ENCODE measurements around the gene COX20. TPM values are rescaled to one million over a fixed set of nuclear protein-coding genes. Genes with fewer than 3 reads are reported as not detected.
"Not testable (repeated sequence)": the region's sequence is repeated elsewhere in the genome, so short reads cannot be mapped to it uniquely, and the experiment has no call there.

Gene COX20, protein sequence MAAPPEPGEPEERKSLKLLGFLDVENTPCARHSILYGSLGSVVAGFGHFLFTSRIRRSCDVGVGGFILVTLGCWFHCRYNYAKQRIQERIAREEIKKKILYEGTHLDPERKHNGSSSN
- total RNA-seq (ENCODE audit: insufficient read depth, low replicate concordance): 41.9 TPM

DNA sequence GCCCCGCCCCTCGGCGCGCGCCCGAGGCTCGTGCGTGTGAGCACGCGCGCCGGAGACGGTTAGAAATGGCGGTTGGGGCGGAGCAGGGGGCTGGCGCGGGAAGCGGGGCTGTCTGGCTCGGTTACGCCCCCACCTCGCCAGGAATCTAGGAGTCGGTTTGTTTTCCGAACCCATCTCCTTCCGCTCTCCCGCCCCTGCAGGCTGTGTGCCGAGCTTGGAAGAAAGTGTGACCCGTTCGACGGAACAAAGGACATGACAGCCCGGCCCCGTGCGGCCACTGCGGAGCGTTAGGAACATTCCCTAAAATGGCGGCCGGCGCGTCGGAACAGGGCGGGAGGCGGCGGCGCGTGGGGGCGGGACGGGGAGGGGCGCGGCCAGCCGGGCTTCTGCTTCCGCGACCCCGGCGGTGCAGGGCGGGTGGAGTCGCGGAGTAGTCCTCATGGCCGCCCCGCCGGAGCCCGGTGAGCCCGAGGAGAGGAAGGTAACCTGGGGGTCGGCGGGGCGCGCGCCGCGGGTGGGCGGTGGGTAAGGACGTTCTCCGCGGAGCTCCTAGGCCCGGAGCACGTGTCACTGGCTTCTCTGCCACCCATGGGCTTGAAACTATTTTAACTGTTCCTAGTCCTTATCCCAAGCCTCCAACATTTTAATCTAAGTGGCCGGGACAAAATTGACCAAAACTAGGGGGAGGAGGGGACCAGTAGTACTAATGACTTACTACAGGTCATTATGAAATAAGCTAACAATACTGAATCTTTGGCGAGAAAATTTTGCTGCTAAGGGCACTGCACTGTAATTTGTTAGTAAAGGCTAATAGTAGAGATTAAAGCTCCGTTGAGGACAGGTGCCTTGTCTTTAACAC lies at the start of gene COX20:
Gene COX20 (plus strand): TSS at position 383 of the 859 bp plus-strand sequence. CDS start 57 bp downstream, at position 440.
- DNase-seq (ENCODE audit: low spot score): peak; percentile 96

DNA sequence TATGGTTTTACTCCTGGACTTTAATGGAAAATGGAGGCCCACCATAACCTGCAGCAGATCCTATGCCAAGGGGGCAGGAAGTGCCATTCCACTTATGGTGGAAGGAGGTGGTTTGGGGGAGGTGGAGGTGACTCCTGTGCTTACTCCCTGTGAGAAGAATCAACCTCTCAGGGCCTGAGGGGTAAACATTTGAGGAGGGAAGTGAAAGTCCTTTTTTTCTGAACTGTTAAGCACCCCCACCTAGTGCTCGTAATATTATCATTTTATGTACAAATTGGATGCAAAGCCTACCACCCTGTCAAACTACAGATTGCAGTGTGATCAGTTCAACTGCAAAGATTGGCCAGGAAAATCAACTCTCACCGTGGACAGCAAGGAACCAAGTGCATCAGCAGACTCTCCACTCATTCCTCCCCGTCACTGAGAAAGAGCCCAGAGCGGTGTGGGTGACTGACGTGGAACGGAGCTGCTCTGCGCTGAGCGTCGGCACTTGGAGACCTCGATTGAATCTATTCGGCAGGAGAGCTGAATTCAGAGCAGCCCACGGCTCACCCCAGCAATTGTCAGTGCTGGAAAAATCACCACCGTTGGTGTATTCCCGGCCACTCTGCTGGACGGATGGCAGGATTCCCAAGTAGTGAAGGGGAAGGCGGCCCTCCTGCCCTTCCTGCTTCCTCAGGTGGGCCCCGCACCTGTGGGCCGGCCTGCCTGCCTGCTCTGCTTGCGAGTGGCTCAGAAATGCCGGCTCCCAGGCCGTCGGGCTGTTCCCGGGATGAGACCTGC lies 46.8 kb upstream of the COX20 start:
- no peak for DNase-seq (ENCODE audit: low spot score)

DNA sequence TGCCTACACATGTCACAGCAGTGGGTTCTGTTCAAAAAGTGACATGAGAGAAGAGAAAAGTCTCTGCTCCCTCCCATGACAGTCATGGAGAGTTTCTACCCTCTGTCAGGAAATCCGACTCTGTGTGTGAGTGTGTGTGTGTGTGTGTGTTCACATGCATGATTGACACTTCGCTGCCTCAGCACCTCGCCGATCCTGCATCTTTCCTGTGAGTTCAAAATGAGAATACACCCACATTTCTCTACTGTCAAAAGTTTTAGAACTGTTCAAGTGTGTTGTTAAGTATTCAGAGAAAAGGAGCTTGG lies 46.2 kb upstream of the COX20 start:
- DNase-seq (ENCODE audit: low spot score): no peak

DNA sequence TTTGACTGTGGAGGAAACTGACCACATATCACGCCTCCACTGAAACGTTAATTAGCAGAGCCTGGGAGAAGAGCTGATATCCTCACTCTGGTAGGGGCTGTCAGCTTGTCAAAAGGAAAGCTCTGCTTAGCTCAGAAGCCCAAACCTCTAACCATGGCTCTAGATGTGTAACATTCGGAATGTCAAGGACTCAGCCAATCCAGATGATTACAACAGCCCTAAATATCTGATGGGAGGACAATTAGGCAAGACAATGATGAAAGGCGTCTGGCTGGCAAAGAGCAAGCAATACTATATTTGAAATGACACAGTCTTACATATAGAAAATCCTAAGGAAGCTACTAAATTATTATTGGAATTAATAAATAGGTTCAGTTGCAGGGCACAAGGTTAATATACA lies 45.7 kb upstream of the COX20 start:
- no peak for DNase-seq (ENCODE audit: low spot score)

DNA sequence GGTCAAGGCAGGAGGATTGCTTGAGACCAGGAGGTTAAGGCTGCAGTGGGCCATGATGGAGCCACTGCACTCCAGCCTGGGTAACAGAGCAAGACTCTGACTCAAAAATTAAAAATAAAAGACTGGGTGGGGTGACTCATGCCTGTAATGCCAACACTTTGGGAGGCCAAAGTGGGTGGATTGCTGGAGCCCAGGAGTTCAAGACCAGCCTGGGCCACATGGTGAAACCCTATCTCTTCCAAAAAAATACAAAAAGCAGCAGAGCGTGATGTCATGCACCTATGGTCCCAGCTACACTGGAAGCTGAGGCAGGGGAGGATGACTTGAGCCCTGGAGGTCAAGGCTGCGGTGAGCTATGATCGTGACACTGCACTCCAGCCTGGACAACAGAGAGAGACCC lies 44.4 kb upstream of the COX20 start:
- no peak for DNase-seq (ENCODE audit: low spot score)

DNA sequence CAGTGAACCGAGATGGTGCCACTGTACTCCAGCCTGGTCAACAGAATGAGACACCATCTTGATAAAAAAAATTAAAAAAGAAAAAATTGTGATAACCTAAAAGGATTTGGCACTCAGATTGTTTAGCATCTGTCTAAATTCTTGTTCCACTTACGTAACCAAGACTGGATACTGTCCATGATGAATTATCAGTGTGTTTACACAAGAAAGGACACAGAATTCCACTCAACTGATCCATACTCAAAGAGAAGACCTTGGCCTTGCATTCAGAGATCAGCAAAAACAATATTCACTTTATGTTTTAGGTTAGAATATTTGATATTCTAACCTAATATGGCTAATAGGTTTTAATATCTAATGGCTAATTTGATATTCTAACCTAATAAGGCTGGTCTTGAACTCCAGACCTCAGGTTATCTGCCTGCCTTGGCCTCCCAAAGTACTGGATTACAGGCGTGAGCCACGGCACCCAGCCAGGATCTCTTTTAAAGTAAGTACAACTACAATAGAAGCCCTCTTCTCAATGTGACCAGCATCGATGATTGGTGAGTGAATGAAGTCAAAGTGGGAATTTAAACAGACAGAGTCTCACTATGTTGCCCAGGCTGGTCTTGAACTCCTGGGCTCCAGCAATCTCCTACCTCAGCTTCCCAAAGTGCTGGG lies 43.1 kb upstream of the COX20 start:
- no peak for DNase-seq (ENCODE audit: low spot score)

DNA sequence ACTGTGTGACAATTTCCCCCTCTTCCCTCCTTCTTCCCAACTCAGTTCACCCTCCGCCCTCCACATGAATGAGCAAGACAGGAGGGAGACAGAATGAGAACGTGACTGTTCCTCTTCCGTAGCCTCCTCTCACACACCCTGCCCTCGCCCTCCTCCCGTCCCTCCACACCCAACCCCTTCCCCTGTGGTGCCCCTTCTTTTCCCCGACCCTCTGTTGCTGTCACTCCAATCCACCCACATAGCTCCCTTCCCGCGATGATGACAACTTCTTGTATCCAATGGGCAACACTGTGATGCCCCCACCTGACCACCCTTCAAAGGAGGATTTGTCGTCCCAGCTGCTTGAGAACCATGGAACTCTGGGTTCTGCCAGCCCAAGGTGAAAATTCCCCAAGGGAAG lies 41.4 kb upstream of the COX20 start:
- DNase-seq (ENCODE audit: low spot score): no peak

DNA sequence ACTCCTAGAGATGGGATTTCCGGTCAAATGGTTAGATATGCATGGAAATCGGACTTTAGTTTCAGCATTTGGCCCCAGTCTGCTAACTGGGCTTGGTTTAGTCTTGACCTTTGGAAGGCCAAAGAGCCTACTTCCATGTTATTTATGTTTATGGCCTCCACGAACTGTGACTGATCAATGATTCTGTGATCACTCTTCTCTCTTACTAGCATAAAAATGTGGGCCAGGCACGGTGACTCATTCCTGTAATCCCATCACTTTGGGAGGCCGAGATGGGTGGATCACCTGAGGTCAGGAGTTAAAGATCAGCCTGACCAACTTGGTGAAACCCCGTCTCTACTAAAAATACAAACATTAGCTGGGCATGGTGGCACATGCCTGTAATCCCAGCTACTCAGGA lies 40.9 kb upstream of the COX20 start:
- not testable (repeated sequence) for DNase-seq (ENCODE audit: low spot score)

DNA sequence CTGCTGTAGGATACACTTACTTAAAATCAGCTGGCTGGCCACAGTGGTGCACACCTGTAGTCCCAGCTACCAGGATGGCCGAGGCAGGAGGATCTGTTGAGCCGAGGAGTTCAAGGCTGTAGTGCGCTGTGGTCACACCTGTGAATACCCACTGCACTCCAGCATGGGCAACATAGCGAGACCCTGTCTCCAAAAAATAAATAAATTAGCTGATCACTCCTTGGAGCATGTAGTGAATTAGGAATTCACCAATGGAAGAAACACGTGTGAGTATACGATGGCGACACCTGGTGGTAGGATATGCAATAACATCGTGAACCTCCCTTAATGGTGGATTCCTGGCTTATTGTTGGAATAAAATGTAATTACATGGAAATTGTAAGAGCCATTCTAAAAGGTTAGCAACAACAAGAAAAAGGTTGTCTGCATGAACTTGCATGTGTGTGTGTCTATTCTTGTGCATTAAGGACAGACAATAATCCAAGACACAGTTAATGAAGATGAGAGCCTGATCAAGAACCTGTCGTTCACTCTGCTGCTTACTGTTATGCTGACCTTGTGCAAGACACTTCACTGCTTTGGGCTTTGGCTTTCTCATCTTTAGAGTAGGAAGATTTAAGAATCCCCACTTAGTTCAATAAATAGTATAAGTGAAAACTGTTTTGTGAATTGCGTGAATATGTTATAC lies 38.6 kb upstream of the COX20 start:
- DNase-seq (ENCODE audit: low spot score): peak; percentile 67

DNA sequence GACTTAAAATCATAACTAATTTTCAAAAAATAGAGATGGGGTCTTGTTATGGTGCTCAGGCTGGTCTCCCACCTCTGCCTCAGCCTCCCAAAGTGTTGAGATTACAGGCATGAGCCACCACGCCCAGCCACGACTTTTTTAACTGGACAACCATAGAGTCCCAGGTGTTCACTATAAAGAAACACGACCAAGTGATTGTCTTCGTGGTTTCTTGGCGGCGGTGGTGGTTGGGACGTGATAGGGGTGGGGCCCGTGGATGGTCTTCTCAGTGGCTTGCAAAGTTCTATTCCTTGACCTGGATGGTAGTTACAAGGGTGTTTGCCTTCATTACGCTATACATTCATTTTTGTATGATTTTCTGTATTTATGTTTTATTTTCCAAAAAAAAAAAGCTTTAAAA lies 34.6 kb upstream of the COX20 start:
- no peak for DNase-seq (ENCODE audit: low spot score)

DNA sequence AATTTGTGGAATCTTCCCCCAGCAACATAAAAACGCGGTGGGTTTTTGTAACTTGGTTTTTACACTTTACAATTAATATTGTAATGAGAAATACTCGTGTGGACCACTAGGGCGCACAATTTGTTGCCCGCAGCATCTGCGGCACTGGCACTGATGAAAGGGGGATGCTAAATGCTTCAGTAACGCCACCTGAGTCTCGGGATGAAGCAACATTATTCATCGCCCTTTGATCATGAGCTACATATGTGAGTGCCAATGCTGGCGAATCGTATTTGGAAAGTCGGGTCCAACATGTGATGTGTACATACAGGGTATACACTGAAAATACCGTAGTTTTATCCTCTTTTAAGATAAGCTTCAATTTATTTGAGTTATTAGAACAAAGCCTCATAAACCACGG lies 34.2 kb upstream of the COX20 start:
- DNase-seq (ENCODE audit: low spot score): no peak

DNA sequence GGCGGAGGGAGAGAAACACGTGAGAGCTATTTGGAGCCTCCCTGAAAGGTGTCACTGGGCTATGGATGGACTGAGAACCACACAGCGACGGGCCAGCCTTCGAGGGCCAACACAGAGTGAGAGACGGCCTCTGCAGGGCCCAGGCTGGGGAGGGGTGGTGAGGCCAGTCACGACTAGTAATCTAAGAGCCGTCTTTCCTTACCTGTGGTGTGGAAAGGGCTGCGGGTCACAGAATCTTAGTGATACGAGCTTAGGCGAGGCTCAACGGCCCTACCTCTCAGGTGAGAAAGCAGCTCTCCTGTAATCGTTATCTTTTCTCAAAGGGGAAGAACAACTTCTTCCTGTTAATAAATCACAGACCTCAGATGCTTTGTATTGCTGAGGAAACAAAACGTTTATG lies 33.4 kb upstream of the COX20 start:
- DNase-seq (ENCODE audit: low spot score): no peak

DNA sequence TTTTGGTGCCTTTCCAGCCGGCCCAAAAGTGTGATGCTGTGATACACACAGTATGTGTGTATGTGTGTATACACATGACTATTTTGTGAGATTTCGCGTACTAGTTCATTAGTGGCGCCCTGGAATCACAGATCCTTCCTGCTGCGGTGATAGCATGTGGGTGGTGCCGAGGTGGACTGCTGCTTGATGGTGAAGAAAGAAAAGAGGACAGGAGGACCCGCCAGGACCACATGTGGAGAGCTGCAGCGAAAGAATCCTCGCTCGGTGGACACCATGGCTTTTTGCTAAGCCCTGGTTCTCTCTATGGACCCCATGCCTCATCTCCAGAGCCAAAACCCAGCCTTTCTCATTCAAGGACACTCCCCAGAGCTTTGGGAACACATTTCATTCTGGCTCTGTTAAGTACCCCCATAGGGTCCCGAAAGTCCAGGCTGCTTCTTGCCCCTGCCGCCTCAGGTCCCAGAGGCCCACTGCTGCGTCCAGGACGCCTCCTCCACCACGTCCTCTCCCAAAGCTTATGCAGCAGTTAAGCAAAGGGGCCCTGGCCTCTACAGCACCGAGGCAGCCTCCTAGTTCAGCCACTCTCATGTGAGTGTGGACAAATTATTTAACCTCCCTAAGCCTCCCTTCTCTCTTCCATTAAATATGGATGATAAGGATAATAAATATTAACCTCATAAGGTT lies 32.8 kb upstream of the COX20 start:
- DNase-seq (ENCODE audit: low spot score): no peak

DNA sequence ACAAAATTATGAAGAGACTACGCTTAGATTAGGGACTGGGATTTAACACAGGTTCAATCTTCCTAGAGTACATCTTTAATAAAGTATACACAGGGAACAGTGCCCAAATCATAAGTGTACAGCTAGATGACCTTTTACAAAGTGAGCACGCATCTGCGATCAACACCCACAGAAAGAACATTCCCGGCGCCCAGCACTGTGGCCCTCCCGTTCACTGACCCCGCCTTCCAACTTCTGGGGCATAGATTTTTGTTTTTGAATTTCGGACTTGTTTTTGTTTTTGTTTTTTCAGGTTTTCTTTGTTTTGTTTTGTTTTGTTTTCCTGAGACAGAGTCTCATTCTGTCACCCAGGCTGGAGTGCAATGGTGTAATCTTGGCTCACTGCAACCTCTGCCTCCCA lies 30.6 kb upstream of the COX20 start:
- no peak for DNase-seq (ENCODE audit: low spot score)

DNA sequence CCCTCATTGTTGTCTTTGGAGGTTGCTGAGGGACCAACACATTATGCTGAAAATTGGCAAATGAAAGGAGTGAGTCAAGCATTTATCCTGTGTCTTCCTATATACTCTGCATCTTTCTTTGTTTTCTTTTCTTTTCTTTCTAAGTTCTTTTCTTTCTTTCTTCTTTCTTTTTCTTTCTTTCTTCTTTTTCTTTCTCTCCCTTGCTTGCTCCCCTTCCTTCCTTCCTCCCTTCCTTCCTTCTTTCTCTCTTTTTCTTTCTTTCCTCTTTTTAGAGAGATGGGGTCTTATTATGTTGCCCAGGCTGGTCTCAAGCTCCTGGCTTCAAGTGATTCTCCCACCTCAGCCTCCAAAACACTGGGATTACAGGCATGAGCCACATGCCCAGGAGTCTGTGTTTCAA lies 28.3 kb upstream of the COX20 start:
- DNase-seq (ENCODE audit: low spot score): no peak

DNA sequence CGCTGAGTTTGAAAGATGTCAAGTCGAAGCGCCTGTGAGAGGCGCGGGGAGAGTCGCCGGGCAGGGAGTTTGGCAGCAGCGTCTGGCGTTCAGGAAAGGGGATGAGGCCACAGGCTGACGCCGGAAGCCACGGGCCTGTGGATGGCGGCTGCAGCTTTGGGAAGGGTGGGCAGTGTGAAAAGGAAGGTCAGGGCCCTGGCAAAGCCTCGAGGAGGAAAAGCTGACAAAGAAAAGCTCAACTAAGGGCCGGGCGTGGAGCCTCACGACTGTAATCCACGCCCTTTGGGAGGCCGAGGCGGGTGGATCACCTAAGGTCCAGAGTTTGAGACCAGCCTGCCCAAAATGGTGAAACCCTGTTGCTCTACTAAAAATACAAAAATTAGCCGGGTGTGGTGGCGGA lies 25.2 kb upstream of the COX20 start:
- DNase-seq (ENCODE audit: low spot score): no peak

DNA sequence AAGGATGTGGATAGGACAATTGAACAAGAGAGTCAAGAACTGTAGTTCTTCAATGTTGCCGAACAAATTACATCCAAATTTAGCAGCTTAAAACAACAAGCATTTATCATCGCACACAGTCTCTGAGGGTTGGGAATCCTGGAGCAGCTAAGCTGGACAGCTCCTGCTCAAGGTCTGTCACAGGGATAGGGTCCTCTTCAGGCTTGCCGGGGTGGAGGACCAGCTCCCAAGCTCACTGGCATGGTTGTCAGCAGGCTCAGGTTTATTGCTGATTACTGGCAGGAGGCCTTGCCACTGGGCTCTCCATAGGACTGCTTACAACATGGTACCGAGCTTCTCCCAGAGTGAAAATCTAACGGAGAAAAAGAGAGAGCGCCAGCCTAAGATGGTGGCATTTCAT lies 22.1 kb upstream of the COX20 start:
- no peak for DNase-seq (ENCODE audit: low spot score)

DNA sequence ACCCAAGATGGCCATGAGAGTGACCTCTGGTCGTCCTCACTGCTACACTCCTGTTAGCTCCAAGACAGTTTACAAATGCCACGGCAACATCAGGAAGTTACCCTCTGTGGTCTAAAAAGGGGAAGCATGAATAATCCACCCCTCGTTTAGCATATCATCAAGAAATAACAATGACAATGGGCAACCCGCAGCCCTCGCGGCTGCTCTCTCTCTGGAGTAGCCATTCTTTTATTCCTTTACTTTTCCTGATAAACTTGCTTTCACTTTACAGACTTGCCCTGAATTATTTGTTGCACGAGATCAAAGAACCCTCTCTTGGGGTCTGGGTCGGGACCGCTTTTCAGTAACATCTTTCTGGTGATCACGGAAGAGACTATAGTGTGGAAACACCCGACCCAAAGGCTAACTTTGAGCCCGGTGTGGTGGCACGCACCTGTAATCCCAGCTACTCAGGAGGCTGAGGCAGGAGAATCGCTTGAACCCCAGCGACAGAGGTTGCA lies 19.8 kb upstream of the COX20 start:
- no peak for DNase-seq (ENCODE audit: low spot score)

DNA sequence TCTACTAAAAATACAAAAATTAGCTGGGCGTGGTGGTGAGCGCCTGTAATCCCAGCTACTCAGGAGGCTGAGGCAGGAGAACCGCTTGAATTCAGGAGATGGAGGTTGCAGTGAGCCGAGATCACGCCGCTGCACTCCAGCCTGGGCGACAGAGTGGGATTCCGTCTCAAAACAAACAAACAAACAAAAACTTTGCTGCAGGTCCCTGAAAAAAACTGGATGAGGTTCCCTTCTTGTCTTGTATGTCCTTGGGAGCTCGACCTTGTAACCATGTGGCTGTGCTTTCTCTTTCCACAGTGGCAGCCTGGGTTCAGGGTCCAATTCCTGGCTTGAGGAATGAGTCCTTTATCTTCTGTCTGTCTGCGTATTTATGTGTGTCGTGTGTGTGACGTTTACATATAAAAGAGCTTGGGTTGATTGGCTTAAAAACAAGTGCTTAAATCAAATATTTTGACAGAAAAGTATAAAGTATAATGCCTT lies 18.0 kb upstream of the COX20 start:
- no peak for DNase-seq (ENCODE audit: low spot score)

DNA sequence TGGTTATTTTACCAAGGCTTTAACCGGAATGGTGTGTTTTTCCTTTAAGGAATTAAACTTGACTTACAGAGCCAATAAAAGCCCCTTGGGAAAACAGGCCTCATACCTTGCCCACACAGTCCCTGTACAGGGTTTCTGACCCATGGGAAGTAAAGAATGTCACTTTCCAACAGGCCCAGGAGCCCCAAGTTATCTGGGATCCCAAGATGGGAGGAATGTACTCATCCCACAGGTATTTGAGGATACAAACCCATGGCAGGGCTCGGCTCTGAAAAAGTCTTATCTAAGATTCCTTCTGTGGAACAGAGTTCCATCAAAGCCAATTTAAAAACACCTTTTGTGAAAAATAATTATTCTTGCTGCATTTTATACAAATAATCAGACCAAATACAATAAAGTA lies 15.3 kb upstream of the COX20 start:
- no peak for DNase-seq (ENCODE audit: low spot score)

DNA sequence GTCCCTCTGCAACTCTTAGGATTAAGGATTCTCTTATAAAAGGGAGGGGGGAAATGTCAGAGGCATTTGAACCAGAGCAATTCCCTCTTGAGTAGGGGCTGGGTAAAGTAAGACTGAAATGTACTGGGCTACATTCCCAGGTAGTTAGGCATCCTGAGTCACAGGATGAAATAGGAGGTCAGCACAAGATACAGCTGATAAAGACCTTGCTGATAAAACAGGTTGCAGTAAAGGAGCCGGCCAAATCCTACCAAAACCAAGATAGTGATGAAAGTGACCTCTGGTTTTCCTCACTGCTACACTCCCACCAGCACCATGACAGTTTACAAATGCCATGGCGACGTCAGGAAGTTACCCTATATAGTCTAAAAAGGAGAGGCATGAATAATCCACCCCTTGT lies 14.3 kb upstream of the COX20 start:
- DNase-seq (ENCODE audit: low spot score): no peak
